ENCODE data around the gene KIAA2012.

The KIAA2012 gene

DNA sequence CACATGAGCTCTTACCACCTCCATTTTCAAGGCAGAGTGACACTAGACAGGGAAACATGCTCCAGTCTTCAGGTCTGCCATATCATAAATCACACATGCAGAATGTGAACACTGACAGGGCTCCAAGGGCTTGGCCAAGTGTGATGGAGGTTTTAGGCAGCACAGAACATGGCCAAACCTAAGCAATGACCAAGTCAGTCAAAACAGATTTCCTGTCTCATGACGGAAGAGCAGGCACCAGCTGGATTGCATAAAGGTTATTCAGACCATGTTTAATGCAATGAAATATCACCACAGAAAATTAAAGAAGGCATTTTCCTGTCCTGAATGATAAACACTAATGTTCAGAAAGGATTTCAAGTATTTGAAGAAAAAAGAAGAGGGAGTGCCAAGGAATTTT is 92.9 kb downstream of the KIAA2012 start:
- Histone ChIP-seq H3K9me3 (ENCODE audit: control insufficient read depth, low read length) (no peaks in the 10 kb centered on the region), H3K36me3 (ENCODE audit: control insufficient read depth, insufficient read depth, low read length) (no peaks in the 10 kb centered on the region), H3K4me3 (ENCODE audit: low read length) (no peak overlapping the region), H3K9ac (ENCODE audit: low read length) (no peak overlapping the region), H3K4me1 (ENCODE audit: control insufficient read depth, insufficient read depth, low read length) (no peaks in the 10 kb centered on the region), H3K27me3 (ENCODE audit: control insufficient read depth, insufficient read depth, low read length) (no peaks in the 10 kb centered on the region)

DNA sequence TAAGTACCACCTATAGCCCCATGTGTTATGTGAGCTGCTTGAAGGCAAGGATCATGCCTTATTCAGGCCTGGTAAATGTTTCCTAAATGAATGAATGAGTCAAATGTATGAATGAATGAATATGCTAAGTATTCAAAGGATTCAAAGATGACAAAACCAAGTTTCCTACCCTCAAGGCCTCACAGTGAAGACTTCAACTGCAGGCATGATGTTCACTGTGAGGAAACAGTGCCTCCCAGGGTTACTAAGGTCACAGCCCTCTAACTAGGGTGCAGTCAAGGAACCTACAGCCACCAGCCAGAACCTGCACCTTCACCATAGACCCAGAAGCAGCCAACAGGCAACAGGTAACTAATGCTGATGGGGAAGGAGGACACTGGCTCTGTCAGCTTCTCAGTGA is 96.1 kb downstream of the KIAA2012 start:
- Histone ChIP-seq H3K36me3 (ENCODE audit: control insufficient read depth, insufficient read depth, low read length) (no peaks in the 10 kb centered on the region), H3K9me3 (ENCODE audit: control insufficient read depth, low read length) (no peaks in the 10 kb centered on the region), H3K27me3 (ENCODE audit: control insufficient read depth, insufficient read depth, low read length) (no peaks in the 10 kb centered on the region), H3K9ac (ENCODE audit: low read length) (no peak overlapping the region), H3K4me3 (ENCODE audit: low read length) (no peak overlapping the region), H3K4me1 (ENCODE audit: control insufficient read depth, insufficient read depth, low read length) (peaks cover 11% of the 10 kb centered on the region)

DNA sequence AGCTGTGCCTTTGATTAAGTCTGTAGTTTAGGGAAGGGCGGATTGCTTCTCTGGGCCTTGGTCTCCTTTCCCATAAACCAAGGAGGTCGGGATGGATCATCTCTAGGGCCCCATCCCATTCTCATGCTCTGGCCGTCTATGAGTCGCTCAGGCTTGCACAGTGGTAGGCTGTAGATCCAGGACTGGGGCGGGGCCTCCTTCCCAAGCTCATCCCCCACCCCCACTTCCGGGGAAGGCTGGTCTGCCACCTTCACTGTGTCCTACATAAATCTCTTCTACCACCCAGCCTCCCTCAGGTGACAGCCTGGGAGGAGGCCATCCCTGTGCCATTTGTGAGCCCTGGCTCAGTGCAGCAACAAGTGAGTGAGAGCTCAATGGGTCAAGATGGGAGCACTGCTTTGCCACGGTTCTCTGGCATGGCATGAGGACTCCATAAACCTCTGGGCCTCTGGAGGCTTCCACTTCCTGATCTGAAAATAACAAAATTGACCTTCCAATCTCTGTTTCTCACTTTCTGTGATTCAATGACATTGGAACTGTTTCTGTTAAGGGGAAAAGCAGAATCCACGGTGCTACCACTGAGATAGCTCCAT is 96.9 kb downstream of the KIAA2012 start:
- H3K4me1 ChIP-seq (ENCODE audit: control insufficient read depth, insufficient read depth, low read length) = peaks cover 11% of the 10 kb centered on the region
- H3K9ac ChIP-seq (ENCODE audit: low read length) = no peak overlapping the region
- no peaks in the 10 kb centered on the region for H3K9me3 ChIP-seq (ENCODE audit: control insufficient read depth, low read length)
- H3K4me3 ChIP-seq (ENCODE audit: low read length) = no peak overlapping the region
- H3K36me3 ChIP-seq (ENCODE audit: control insufficient read depth, insufficient read depth, low read length) = no peaks in the 10 kb centered on the region
- H3K27me3 ChIP-seq (ENCODE audit: control insufficient read depth, insufficient read depth, low read length) = no peaks in the 10 kb centered on the region

DNA sequence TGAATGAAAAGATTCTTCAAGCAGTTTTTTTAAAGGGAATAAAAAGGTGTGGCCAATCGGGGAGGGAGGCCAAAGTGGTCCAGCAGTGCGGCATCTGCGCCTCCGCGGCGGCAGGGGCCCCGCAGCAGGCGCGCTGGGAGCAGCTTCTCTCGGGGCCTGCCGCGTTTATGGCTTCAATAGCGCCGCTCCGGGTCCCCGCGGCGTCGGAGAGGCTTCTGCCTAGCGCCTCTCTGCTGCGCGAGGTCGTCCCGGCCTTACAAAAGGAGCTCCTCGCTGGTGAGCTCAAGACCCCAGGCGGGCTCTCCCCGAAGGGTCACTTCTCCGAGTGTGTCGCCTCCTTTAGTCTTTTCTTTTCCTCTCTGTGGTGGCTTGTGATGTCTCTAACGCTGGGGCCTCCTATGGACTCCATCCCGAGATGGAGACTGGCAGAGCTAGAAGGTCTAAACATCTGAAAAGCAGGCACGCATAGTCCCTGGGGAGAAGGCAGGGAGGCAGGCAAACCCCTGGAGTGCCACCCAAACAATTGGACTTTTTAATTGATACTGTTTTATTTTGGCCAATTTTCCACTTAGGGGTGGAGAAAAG is 98.3 kb downstream of the KIAA2012 start:
- Histone ChIP-seq H3K9ac (ENCODE audit: low read length) (no peak overlapping the region), H3K27me3 (ENCODE audit: control insufficient read depth, insufficient read depth, low read length) (no peaks in the 10 kb centered on the region), H3K4me3 (ENCODE audit: low read length) (no peak overlapping the region), H3K36me3 (ENCODE audit: control insufficient read depth, insufficient read depth, low read length) (no peaks in the 10 kb centered on the region), H3K4me1 (ENCODE audit: control insufficient read depth, insufficient read depth, low read length) (peaks cover 11% of the 10 kb centered on the region), H3K9me3 (ENCODE audit: control insufficient read depth, low read length) (no peaks in the 10 kb centered on the region)

DNA sequence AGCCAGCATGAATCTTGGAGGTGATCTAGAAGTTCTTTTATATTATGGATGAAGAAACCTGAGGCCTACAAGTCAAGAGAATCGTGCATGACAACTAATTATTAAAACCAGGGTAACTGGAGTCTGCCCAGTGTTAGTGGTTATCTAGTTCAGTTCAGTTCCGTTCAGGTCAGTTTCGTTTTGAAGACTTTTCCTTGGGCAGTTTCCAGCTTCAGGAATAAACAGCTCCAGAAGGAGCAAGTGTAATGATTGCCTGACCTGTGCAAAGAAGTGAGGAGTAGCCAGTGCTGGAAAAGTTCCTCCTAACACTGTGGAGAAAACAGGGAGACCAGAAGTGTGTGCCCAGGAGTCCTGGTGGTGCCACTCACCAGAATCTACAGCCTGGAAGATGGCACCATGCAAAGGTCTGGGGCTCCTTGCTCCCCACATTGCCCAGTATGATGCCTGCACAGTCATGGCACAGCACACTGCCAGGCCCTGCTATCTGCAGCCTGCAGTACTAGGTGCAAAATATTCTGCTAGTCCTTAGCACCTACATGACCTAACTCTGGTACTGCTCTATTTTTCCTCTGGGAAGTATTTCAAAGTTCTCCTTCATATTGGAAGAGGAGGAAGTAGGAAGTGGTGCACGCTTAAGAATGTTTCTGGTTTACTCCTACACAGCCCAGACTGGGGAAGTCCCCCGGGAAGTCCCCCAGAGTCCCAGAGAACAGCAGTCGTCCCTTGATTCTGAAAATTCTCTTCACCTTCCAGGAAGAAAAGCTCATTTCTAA is 99.6 kb downstream of the KIAA2012 start:
- Histone ChIP-seq H3K4me1 (ENCODE audit: control insufficient read depth, insufficient read depth, low read length) (peaks cover 11% of the 10 kb centered on the region), H3K4me3 (ENCODE audit: low read length) (no peak overlapping the region), H3K27me3 (ENCODE audit: control insufficient read depth, insufficient read depth, low read length) (no peaks in the 10 kb centered on the region), H3K9me3 (ENCODE audit: control insufficient read depth, low read length) (no peaks in the 10 kb centered on the region), H3K36me3 (ENCODE audit: control insufficient read depth, insufficient read depth, low read length) (no peaks in the 10 kb centered on the region), H3K9ac (ENCODE audit: low read length) (no peak overlapping the region)

DNA sequence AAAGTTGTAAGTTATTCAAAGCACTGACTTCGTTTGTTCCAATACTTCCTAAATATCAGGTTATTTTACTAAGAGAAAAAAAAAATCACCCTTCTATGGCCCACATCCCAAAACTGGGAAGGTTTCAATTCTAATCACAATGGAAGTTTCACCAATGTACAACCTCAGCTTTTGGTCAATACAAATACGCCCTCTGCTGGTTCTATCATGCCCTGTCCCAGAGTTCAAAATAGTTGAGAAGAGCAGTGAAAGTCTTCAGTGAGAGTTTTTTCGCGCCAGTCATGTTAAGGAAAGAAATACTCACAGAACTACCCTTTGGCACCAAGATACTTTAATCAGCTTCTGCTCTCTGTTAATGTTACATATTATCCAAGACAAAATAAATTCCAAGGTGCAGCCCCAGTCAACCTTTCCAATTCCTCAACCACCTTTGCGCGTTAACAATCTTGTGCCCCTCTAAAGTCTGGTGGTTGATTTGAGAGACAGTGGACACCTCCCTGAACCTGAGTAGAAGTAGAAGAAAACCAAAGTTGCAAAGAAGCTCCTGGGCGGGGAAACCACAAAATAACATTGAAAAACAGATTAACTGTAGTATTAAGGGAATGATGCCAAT is 105.4 kb downstream of the KIAA2012 start:
- Histone ChIP-seq H3K9ac (ENCODE audit: low read length) (no peak overlapping the region), H3K36me3 (ENCODE audit: control insufficient read depth, insufficient read depth, low read length) (no peaks in the 10 kb centered on the region), H3K27me3 (ENCODE audit: control insufficient read depth, insufficient read depth, low read length) (no peaks in the 10 kb centered on the region), H3K4me1 (ENCODE audit: control insufficient read depth, insufficient read depth, low read length) (no peaks in the 10 kb centered on the region), H3K9me3 (ENCODE audit: control insufficient read depth, low read length) (no peaks in the 10 kb centered on the region), H3K4me3 (ENCODE audit: low read length) (no peak overlapping the region)

DNA sequence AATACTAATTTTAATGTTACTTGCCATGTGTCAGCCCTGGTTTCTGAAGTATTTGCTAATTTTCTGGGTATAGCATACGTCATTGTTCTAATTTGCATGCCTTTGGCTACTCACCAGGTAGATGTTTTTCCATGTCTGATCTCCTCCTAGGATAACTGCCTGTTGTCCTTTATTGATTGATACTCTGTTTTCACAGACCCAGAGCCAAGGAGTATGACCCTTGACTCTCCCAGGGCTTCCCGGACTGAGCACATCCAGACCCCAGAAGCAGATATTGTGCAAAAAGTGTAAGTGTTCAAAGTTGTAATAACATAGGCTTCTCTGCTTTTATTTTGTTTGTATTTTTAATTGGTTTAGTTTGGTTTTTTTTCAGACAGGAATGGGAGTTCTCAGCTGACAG is 111.5 kb downstream of the KIAA2012 start:
- H3K4me3 ChIP-seq (ENCODE audit: low read length) = no peak overlapping the region
- H3K36me3 ChIP-seq (ENCODE audit: control insufficient read depth, insufficient read depth, low read length) = no peaks in the 10 kb centered on the region
- H3K4me1 ChIP-seq (ENCODE audit: control insufficient read depth, insufficient read depth, low read length) = peaks cover 6% of the 10 kb centered on the region
- no peaks in the 10 kb centered on the region for H3K27me3 ChIP-seq (ENCODE audit: control insufficient read depth, insufficient read depth, low read length)
- no peak overlapping the region for H3K9ac ChIP-seq (ENCODE audit: low read length)
- H3K9me3 ChIP-seq (ENCODE audit: control insufficient read depth, low read length) = no peaks in the 10 kb centered on the region

DNA sequence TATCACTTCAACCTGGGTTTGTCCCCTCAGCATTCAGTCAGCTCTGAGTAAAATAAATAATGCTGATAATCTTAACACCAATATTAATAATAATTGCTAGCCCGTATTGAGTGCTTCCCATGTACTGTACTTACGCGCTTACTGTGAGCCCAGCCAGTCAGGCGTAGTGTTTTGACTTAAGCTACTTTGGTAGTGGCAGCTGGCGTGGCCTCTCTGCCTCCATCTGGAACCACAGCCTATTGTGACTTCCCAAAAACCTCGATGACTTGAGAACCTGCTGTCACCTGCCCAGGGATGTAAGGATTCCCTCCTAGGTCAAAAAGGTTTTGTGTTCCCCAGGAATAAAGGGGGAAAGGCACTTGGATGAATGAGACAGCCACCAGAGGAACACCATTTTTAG is 112.1 kb downstream of the KIAA2012 start:
- H3K36me3 ChIP-seq (ENCODE audit: control insufficient read depth, insufficient read depth, low read length) = no peaks in the 10 kb centered on the region
- H3K27me3 ChIP-seq (ENCODE audit: control insufficient read depth, insufficient read depth, low read length) = no peaks in the 10 kb centered on the region
- H3K4me3 ChIP-seq (ENCODE audit: low read length) = no peak overlapping the region
- H3K9me3 ChIP-seq (ENCODE audit: control insufficient read depth, low read length) = no peaks in the 10 kb centered on the region
- no peak overlapping the region for H3K9ac ChIP-seq (ENCODE audit: low read length)
- peaks cover 6% of the 10 kb centered on the region for H3K4me1 ChIP-seq (ENCODE audit: control insufficient read depth, insufficient read depth, low read length)

DNA sequence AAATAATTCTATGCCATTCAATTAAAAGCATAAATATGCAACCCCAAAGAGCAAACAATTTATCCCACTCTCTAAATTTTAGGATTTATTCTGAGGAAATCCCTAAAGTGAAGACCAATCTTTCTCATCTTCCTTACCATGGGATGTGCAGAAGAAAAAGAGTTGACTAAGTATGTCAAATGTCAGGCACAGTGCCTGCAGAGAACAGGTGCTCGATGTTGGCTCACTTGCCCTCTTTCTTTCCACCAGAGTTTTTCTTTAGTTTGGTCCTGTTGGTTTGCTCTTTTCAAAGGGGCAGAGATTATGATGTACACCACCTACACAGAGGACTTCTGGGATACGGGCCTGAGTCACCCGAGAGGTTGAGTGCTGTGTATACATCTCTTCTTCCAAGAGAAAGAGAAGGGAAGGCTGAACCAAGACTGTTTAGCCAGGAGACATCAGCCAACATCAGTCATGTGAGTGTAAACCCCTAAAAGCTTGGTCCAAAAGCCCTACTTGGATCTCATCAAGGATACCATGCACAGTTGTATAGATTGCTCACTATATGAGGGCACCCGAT is 113.7 kb downstream of the KIAA2012 start:
- Histone ChIP-seq H3K4me3 (ENCODE audit: low read length) (no peak overlapping the region), H3K27me3 (ENCODE audit: control insufficient read depth, insufficient read depth, low read length) (no peaks in the 10 kb centered on the region), H3K4me1 (ENCODE audit: control insufficient read depth, insufficient read depth, low read length) (peaks cover 6% of the 10 kb centered on the region), H3K9ac (ENCODE audit: low read length) (no peak overlapping the region), H3K36me3 (ENCODE audit: control insufficient read depth, insufficient read depth, low read length) (no peaks in the 10 kb centered on the region), H3K9me3 (ENCODE audit: control insufficient read depth, low read length) (no peaks in the 10 kb centered on the region)

DNA sequence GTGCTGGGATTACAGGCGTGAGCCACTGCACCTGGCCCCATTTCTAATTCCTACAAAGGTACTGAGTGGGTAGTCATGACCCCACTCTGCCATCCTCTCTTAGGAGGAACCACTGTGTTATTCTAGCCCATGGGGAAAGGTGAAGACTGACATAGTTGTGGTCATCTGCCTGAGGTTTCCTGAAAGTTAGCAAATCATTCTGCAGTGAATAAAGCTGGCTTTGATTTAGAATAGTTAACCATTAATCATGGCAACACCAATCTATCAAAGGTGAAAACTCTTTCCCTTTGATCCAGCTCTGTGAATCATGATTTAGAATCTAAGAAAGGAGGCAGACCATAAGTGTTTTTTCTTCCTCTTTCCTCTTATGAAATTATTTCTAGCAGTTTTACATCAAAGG is 114.5 kb downstream of the KIAA2012 start:
- Histone ChIP-seq H3K36me3 (ENCODE audit: control insufficient read depth, insufficient read depth, low read length) (no peaks in the 10 kb centered on the region), H3K27me3 (ENCODE audit: control insufficient read depth, insufficient read depth, low read length) (no peaks in the 10 kb centered on the region), H3K4me1 (ENCODE audit: control insufficient read depth, insufficient read depth, low read length) (peaks cover 6% of the 10 kb centered on the region), H3K4me3 (ENCODE audit: low read length) (no peak overlapping the region), H3K9ac (ENCODE audit: low read length) (no peak overlapping the region), H3K9me3 (ENCODE audit: control insufficient read depth, low read length) (no peaks in the 10 kb centered on the region)

DNA sequence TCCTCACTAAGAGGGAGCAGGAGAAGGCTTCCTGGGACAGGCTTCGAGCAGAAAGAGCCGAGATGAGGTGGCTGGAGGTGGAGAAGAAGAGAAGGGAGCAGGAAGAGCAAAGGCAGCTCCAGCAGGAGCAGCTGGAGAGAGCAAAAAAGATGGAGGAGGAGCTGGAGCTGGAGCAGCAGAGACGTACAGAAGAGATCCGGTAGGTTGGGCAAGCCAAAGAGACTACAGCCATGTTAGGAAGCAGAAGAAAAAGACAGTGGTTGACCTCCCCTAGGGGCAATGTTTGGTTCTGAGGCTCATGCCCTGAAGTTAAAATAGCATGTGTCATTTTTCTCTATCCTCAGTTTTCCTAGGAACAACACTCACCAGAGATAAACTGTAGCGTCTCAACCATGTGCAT is 120.2 kb downstream of the KIAA2012 start:
- no peak overlapping the region for H3K9ac ChIP-seq (ENCODE audit: low read length)
- no peaks in the 10 kb centered on the region for H3K27me3 ChIP-seq (ENCODE audit: control insufficient read depth, insufficient read depth, low read length)
- no peaks in the 10 kb centered on the region for H3K4me1 ChIP-seq (ENCODE audit: control insufficient read depth, insufficient read depth, low read length)
- no peak overlapping the region for H3K4me3 ChIP-seq (ENCODE audit: low read length)
- no peaks in the 10 kb centered on the region for H3K9me3 ChIP-seq (ENCODE audit: control insufficient read depth, low read length)
- H3K36me3 ChIP-seq (ENCODE audit: control insufficient read depth, insufficient read depth, low read length) = no peaks in the 10 kb centered on the region

DNA sequence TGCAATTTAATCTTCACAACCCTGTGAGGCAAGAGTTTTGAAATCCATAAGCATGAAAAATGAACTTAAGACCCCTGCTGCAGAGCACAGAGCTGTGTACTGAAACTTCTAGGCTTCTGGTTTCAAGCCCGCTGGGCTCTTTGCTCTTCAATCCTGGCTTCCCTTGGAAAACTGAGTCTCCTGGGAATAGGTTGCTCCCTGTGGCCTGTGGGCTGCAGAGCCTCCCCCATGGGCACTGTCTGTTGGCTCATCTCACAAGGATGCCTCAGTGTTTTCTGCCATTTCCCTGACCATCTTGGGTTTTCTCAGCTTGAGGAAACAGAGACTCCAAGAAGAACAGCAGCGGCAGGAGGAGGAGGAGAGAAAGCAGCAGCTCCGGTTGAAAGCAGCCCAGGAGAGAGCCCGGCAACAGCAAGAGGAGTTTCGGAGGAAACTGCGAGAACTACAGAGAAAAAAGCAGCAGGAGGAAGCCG is 120.9 kb downstream of the KIAA2012 start:
- no peaks in the 10 kb centered on the region for H3K9me3 ChIP-seq (ENCODE audit: control insufficient read depth, low read length)
- H3K36me3 ChIP-seq (ENCODE audit: control insufficient read depth, insufficient read depth, low read length) = no peaks in the 10 kb centered on the region
- no peak overlapping the region for H3K4me3 ChIP-seq (ENCODE audit: low read length)
- no peak overlapping the region for H3K9ac ChIP-seq (ENCODE audit: low read length)
- H3K27me3 ChIP-seq (ENCODE audit: control insufficient read depth, insufficient read depth, low read length) = no peaks in the 10 kb centered on the region
- no peaks in the 10 kb centered on the region for H3K4me1 ChIP-seq (ENCODE audit: control insufficient read depth, insufficient read depth, low read length)
